Ovary (tissue), 9 donors: Measurements from ENCODE around the gene VASP. TPM values are rescaled to one million over a fixed set of nuclear protein-coding genes. Genes with fewer than 3 reads are reported as not detected.
"Not testable (repeated sequence)": the region's sequence is repeated elsewhere in the genome, so short reads cannot be mapped to it uniquely, and the experiment has no call there.

Source experiments
- DNase-seq, 5 donors: peaks; one replicate each; pipeline ENCODE4 v3.0.0-alpha.2; 2019 to 2020
- H3K27ac ChIP-seq, 2 donors: fragments of 200-600 bp; one replicate each; pipeline versions ENCODE4 v1.5.1 to v1.8.0; 2019 to 2022
- H3K27me3 ChIP-seq: fragments of 200-600 bp; one replicate; pipeline ENCODE4 v1.8.0; 2022
- H3K36me3 ChIP-seq: fragments of 200-600 bp; sonication (generic); one replicate; pipeline ENCODE4 v1.5.1; 2019
- H3K4me1 ChIP-seq: one replicate; pipeline ENCODE4 v1.8.1; 2013; ENCODE audit warnings: mild to moderate bottlenecking, moderate library complexity; ENCODE audit not compliant: insufficient read depth
- H3K4me3 ChIP-seq: fragments of 200-600 bp; sonication (generic); one replicate; pipeline ENCODE4 v1.5.1; 2017
- H3K9me3 ChIP-seq, 2 donors: fragments of 200-600 bp in 1 of 2; sonication (generic) in 1 of 2; one replicate each; pipeline versions ENCODE4 v1.5.1 to v1.8.1; 2013 to 2019; ENCODE audit warnings: mild to moderate bottlenecking in 1 of 2, moderate library complexity in 1 of 2
- EP300 ChIP-seq: sonication (generic); formaldehyde crosslinking; IDR thresholded peaks from one replicate; pipeline ENCODE4 v1.6.1; 2017; ENCODE audit warnings: antibody characterized with exemption
- POLR2A ChIP-seq: fragments of 450-650 bp; IDR thresholded peaks from one replicate; pipeline ENCODE4 v1.6.1; 2017; ENCODE audit warnings: antibody characterized with exemption, mild to moderate bottlenecking, moderate library complexity
- WGBS, 3 donors: extraction: QIAGEN DNeasy Blood & Tissue Kit in 1 of 3; methylation state at CpG; one replicate each; pipeline versions ENCODE4 v1.1.5 to v1.1.7; 2013 to 2017; 5-methylcytosine and 5-hydroxymethylcytosine counted together
- intact Hi-C, 4 donors: fragments of 100-400 bp; cut with DNase I; formaldehyde crosslinking; loops; one replicate each; pipeline versions ENCODE4 v1.11.0 to v1.15.1; 2022 to 2023
- polyA plus RNA-seq, 2 donors: library from polyadenylated mRNA; stranded (reverse); fragments of 200-250 nt in 1 of 2; fragments of 350-450 nt in 1 of 2; fragmentation: Illumina TruSeq in 1 of 2; extraction: RNeasy Lipid Tissue Mini Kit (QIAGEN cat#74804) in 1 of 2; gene quantifications; one replicate each; pipeline ENCODE4 v1.2.3, GENCODE V29; 2013 to 2014
- total RNA-seq, 7 donors: library from RNA; depleted of rRNA in 2 of 7; stranded (reverse); fragments of >200 nt in 2 of 7; fragmentation: NEBNext Ultra II Directional in 3 of 7; extraction: Animal tissue kit (Norgen Biotek cat#: 25700) in 3 of 7; gene quantifications; one replicate each; pipeline versions ENCODE4 v1.1.0 to v1.2.4, GENCODE V29; 2016 to 2023
- TF ChIP-seq, protein P1 (sequence below), 3 donors: fragments of 450-650 bp in 2 of 3; fragments of 200-600 bp in 1 of 3; IDR thresholded peaks; one replicate each; pipeline versions ENCODE4 v1.5.1 to v1.8.0; 2016 to 2022; ENCODE audit warnings: antibody characterized with exemption in 3 of 3, mild to moderate bottlenecking in 1 of 3
- donor health status: DM: no; HTN: no; CAD: no; lungs with moderate emphysema.
- donor health status: DM: no; HTN: no; CAD: no.
- donor health status: Bipolar disorder and iron deficiency.
- donor health status: DM: yes; HTN: yes; CAD: no.
- donor health status: DM: no; HTN: no; CAD: no.
- donor health status: DM: yes; HTN: yes; CAD: no.

Gene VASP
- total and polyA plus RNA-seq, 9 donors, result 15.7 to 83.2 (median 49.0) TPM

DNA sequence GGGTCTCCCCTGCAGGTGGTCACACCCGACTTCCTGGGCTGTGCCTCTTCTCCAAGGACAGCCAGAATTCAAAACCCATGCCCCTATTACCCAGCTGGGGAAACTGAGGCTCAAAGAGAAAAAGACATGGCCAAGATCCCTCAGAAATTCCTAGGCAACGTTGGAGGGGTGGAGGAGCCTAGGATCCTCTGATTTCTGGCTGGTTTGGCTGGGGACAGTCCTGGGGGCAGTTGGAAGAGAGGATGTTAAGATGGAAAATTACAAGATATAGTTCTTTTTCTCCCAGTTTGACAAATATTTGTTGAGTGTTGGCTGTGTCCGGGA lies 2.4 kb downstream of the VASP start:
- no peak for DNase-seq
- Histone ChIP-seq H3K27ac (peak overlapping the region; percentile 23 to 67), H3K36me3 (no peaks in the 10 kb centered on the region), H3K27me3 (no peaks in the 10 kb centered on the region), H3K4me3 (peak overlapping the region; percentile 94), H3K9me3 (no peaks in the 10 kb centered on the region), H3K4me1 (peaks cover 11% of the 10 kb centered on the region)
- 5 to 14% (median 11%) methylated on average over 3 of the region's 3 CpGs for WGBS, 3 donors
- TF ChIP-seq, protein P1, sequence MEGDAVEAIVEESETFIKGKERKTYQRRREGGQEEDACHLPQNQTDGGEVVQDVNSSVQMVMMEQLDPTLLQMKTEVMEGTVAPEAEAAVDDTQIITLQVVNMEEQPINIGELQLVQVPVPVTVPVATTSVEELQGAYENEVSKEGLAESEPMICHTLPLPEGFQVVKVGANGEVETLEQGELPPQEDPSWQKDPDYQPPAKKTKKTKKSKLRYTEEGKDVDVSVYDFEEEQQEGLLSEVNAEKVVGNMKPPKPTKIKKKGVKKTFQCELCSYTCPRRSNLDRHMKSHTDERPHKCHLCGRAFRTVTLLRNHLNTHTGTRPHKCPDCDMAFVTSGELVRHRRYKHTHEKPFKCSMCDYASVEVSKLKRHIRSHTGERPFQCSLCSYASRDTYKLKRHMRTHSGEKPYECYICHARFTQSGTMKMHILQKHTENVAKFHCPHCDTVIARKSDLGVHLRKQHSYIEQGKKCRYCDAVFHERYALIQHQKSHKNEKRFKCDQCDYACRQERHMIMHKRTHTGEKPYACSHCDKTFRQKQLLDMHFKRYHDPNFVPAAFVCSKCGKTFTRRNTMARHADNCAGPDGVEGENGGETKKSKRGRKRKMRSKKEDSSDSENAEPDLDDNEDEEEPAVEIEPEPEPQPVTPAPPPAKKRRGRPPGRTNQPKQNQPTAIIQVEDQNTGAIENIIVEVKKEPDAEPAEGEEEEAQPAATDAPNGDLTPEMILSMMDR (IDR thresholded peaks at IDR 0.05), result no peak
- no peak for TF ChIP-seq POLR2A
- TF ChIP-seq EP300, result no peak
- intact Hi-C loops, result loop anchor here in 1 of 4 donors (5.0 kb wide), 1 partner anchor 273 kb away; the partner anchor contains the start of gene DMPK

DNA sequence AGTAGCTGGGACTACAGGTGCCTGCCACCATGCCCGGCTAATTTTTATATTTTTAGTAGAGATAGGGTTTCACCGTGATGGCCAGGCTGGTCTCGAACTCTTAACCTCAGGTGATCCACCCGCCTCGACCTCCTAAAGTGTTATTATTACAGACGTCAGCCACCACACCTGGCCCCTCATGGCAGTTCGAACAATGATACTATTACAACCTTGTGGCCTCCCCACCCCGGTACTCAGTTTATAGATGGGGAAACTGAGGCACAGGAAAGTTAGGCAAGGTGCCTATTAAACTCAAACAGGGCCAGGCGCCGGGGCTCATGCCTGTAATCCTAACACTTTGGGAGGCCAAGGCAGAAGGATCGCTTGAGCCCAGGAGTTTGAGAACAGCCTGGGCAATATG lies 3.1 kb downstream of the VASP start:
- H3K27me3 ChIP-seq, H3K27ac ChIP-seq, DNase-seq, H3K9me3 ChIP-seq, H3K4me3 ChIP-seq, intact Hi-C loops, H3K36me3 ChIP-seq: not testable (repeated sequence)
- 78 to 81% (median 80%) methylated on average over 11 of the region's 11 CpGs for WGBS, 3 donors
- H3K4me1 ChIP-seq, result peaks cover 12% of the 10 kb centered on the region

DNA sequence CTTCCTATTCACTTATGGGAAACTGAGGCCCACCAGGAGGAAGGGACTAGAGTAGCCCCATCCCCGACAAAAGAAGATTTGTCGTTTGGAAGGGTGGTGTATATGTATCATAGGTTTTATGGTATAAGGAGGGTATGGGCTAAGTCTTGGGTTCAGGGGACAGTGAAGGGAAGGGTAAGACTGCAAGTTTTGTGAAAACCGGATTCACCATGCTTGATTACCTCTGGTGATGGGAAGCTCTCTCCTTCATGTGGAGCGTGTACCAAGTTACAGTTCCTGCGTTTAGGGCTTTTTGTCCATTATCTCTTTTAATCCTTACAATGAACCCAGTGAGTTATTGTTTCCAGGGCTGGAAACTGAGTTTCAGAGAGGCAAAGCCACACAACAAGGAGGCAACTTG lies 3.8 kb downstream of the VASP start:
- no peak for DNase-seq
- H3K27me3 ChIP-seq, result no peaks in the 10 kb centered on the region
- WGBS, 3 donors, result 91% methylated on average over 5 of the region's 5 CpGs
- TF ChIP-seq EP300 (no peak), POLR2A (no peak)
- TF ChIP-seq, protein P1 (IDR thresholded peaks at IDR 0.05), result no peak
- H3K4me1 ChIP-seq, result peaks cover 8% of the 10 kb centered on the region
- H3K27ac ChIP-seq, result no peak overlapping the region
- H3K9me3 ChIP-seq, result no peaks in the 10 kb centered on the region
- H3K36me3 ChIP-seq, result no peaks in the 10 kb centered on the region
- no peak overlapping the region for H3K4me3 ChIP-seq
- intact Hi-C loops, result no loop called here

DNA sequence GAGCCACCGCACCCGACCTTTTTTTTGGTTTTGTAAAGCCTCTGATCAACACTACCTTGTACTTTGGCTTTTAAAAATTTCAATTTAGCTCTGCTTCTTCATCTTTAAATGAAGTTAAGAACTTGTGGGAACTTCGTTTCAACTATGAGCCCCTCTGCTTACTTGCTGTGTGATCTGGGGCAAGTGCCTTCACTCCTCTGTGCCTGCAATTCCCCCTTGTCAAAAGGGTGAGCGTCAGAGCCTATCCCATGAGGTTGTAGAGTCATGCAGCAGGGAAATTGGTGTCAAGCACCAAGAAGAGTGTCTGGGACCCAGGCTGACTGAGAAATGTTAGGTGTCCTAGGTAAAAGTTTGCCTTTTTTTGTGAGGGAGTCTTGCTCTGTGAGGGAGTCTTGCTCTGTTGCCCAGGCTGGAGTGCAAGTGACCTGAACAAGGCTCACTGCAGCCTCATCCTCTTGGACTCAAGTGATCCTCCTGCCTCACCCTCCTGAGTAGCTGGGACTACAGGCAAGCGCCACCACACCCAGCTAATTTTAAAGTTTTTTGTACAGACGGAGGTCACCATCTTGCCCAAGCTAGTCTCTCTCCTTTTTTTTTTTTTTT lies 5.7 kb downstream of the VASP start:
- Histone ChIP-seq H3K4me3 (no peak overlapping the region), H3K27ac (no peak overlapping the region), H3K9me3 (no peaks in the 10 kb centered on the region), H3K4me1 (peaks cover 7% of the 10 kb centered on the region), H3K36me3 (no peaks in the 10 kb centered on the region), H3K27me3 (no peaks in the 10 kb centered on the region)
- intact Hi-C loops, result no loop called here
- TF ChIP-seq, protein P1 (IDR thresholded peaks at IDR 0.05), result no peak
- no peak for TF ChIP-seq POLR2A
- no peak for TF ChIP-seq EP300
- no peak for DNase-seq
- WGBS, 3 donors, result 84 to 88% (median 85%) methylated on average over 6 of the region's 6 CpGs

DNA sequence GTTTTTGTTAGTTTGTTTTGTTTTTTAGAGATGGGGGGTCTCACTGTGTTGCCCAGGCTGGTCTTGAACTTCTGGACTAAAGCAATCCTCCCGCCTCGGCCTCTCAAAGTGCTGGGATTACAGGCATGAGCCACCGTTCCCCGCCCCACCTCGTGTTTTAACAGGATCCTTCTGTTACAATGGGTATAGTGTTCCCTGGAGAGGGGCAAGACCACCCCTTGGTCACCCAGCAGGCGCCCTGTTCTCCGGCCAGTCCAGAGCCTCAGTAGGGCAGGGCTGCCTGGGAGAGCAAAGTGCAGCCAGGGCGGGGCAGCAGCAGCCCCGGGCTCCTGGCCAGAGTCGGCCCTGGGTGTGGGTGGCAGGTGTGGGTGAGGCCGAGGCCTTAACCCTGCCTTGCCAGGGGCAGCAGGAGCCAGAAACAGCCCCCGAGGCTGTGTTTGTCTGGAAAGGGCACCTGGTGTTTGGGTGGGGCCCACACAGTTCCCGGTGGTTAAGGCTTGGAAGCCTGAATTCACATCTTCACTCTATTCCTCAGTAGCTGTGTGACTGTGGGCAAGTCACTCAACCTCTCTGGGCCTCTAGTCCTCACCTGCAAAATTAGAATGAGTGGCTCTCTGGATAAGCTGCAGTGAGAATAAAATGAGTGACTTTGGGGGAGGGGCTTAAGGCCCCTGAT lies 7.2 kb downstream of the VASP start:
- Histone ChIP-seq H3K9me3 (no peaks in the 10 kb centered on the region), H3K36me3 (no peaks in the 10 kb centered on the region), H3K27ac (no peak overlapping the region), H3K27me3 (no peaks in the 10 kb centered on the region), H3K4me1 (peaks cover 4% of the 10 kb centered on the region), H3K4me3 (no peak overlapping the region)
- 63 to 69% (median 68%) methylated on average over 13 of the region's 13 CpGs for WGBS, 3 donors
- intact Hi-C loops, result no loop called here
- TF ChIP-seq POLR2A (no peak), EP300 (no peak)
- TF ChIP-seq, protein P1 (IDR thresholded peaks at IDR 0.05), result no peak
- DNase-seq, result no peak
